ENCODE measurements around the gene SPDYE18. TPM values are rescaled to one million over a fixed set of nuclear protein-coding genes. Genes with fewer than 3 reads are reported as not detected.
"Not testable (repeated sequence)": the region's sequence is repeated elsewhere in the genome, so short reads cannot be mapped to it uniquely, and the experiment has no call there.

SPDYE18 gene
- total RNA-seq (2021) = not detected in 3 replicates
- percentile 6 among the genes with signal in this experiment for Bru-seq, nascent RNA
- long read RNA-seq, experiment 1, partial matches to known transcripts = 0 of 18 reads
- long read RNA-seq, experiment 1, other reads (novel, unspliced or antisense) = 18 of 18 reads
- long read RNA-seq, experiment 2 = 0 reads
- long read RNA-seq, experiment 3 = 0 reads

GRCh38 chr7:77062557-77062956 is at the start of gene SPDYE18:
Gene SPDYE18, minus strand, starts transcription at chr7:77062558. Its CDS starts 2,046 bp downstream, at chr7:77060512.
- H3K9me3 Mint-ChIP-seq; H3K36me3 Mint-ChIP-seq; POLR2A ChIA-PET; H3K4me3 Mint-ChIP-seq; H3K27me3 Mint-ChIP-seq (ENCODE audit: low read depth); CTCF ChIA-PET; H3K27ac Mint-ChIP-seq; ATAC-seq; H3K4me1 Mint-ChIP-seq; DNase-seq (ENCODE audit: low spot score): not testable (repeated sequence)

GRCh38 chr7:77108362-77108761 is 46.0 kb upstream of the SPDYE18 start:
- CTCF ChIA-PET; H3K27ac Mint-ChIP-seq; H3K4me1 Mint-ChIP-seq; H3K36me3 Mint-ChIP-seq; DNase-seq (ENCODE audit: low spot score); ATAC-seq; H3K9me3 Mint-ChIP-seq; H3K4me3 Mint-ChIP-seq; H3K27me3 Mint-ChIP-seq (ENCODE audit: low read depth); POLR2A ChIA-PET: not testable (repeated sequence)

- ATAC-seq; H3K9me3 Mint-ChIP-seq; DNase-seq (ENCODE audit: low spot score); H3K27me3 Mint-ChIP-seq (ENCODE audit: low read depth); CTCF ChIA-PET; POLR2A ChIA-PET; H3K36me3 Mint-ChIP-seq; H3K4me1 Mint-ChIP-seq; H3K4me3 Mint-ChIP-seq; H3K27ac Mint-ChIP-seq: not testable (repeated sequence)
Observed at GRCh38 chr7:77107659-77108058, 45.3 kb upstream of the SPDYE18 start.

DNA sequence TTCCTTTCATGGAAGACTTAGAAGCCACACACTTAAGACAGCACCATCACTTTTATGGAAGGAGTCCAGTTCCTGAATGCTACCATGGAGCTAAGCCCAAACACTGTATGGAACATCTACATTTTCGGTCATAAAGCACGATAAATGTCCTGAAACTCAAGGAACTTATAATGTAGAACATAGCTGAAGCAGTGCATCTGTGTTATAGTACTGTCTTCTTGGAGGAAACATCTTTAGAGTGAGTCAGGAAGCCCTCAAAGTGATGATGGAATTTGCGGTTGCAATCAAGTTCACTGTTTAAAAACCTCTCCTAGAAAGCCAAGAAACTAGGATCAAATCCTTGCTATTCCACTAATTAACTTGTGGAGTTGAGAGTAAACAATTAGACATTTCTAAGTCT is 43.5 kb upstream of the SPDYE18 start:
- H3K9me3 Mint-ChIP-seq; DNase-seq (ENCODE audit: low spot score); H3K4me3 Mint-ChIP-seq; H3K4me1 Mint-ChIP-seq; CTCF ChIA-PET; H3K36me3 Mint-ChIP-seq; POLR2A ChIA-PET; H3K27me3 Mint-ChIP-seq (ENCODE audit: low read depth); ATAC-seq; H3K27ac Mint-ChIP-seq: not testable (repeated sequence)

DNA sequence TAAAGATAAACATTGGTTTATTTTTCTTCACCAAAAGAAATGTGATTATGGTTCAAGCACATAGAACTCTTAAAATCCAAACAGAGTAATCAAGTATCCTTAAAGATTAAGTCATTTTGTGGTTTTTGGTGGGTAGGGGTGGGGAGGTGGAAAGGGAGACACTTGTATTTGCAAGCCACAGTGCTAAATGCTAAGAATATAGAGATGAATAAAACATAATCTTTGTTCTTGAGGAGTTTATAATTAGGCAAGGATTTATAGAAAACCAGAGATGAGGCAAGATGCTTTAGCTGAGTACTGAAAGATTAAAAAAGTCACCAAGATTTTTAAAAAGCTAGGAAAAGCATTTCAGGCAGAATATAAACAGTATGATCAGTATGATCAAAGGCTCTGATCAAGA is 40.3 kb upstream of the SPDYE18 start:
- CTCF ChIA-PET; H3K4me3 Mint-ChIP-seq; H3K9me3 Mint-ChIP-seq; ATAC-seq; DNase-seq (ENCODE audit: low spot score); H3K27me3 Mint-ChIP-seq (ENCODE audit: low read depth); POLR2A ChIA-PET; H3K4me1 Mint-ChIP-seq; H3K36me3 Mint-ChIP-seq; H3K27ac Mint-ChIP-seq: not testable (repeated sequence)

DNA sequence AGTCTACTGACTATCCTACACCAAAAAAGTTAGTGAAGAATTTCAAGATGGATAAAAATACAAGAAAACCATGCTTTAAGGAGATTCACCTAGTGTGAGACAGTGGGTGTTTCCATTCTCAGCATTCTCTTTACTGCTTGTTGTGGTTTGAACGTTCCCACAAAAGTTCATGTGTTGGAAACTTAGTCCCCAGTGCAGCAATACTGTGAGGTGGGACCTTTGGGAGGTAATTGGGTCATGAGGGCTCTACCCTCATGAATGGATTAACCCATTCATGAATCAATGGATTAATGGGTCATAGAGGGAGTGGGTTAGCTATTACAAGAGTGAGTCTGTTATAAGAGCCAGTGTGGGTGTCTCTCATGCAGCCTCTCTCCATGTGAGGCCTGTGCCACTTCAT is 38.8 kb upstream of the SPDYE18 start:
- H3K27me3 Mint-ChIP-seq (ENCODE audit: low read depth); ATAC-seq; H3K36me3 Mint-ChIP-seq; DNase-seq (ENCODE audit: low spot score); H3K4me1 Mint-ChIP-seq; H3K9me3 Mint-ChIP-seq; POLR2A ChIA-PET; H3K27ac Mint-ChIP-seq; CTCF ChIA-PET; H3K4me3 Mint-ChIP-seq: not testable (repeated sequence)

DNA sequence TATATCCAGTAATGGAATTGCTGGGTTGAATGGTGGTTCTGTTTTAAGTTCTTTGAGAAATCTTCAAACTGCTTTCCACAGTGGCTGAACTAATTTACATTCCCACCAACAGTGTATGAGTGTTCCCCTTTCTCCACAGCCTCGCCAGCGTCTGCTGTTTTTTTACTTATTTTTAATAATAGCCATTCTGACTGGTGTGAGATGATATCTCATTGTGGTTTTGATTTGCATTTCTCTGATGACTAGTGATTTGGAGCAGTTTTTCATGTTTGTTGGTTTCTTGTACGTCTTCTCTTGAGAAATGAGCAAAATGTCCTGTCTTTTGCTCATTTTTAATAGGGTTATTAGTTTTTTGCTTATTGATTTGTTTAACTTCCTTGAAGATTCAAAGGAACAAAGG is 38.1 kb upstream of the SPDYE18 start:
- H3K4me3 Mint-ChIP-seq; CTCF ChIA-PET; H3K4me1 Mint-ChIP-seq; H3K36me3 Mint-ChIP-seq; H3K27ac Mint-ChIP-seq; H3K27me3 Mint-ChIP-seq (ENCODE audit: low read depth); ATAC-seq; DNase-seq (ENCODE audit: low spot score); POLR2A ChIA-PET; H3K9me3 Mint-ChIP-seq: not testable (repeated sequence)

- CTCF ChIA-PET; H3K4me3 Mint-ChIP-seq; H3K27ac Mint-ChIP-seq; DNase-seq (ENCODE audit: low spot score); POLR2A ChIA-PET; ATAC-seq; H3K4me1 Mint-ChIP-seq; H3K27me3 Mint-ChIP-seq (ENCODE audit: low read depth): not testable (repeated sequence)
- Mint-ChIP-seq H3K9me3 (peaks cover 16% of the 10 kb centered on the region), H3K36me3 (peaks cover 25% of the 10 kb centered on the region)
Observed at GRCh38 chr7:77092301-77092700, 29.9 kb upstream of the SPDYE18 start.

DNA sequence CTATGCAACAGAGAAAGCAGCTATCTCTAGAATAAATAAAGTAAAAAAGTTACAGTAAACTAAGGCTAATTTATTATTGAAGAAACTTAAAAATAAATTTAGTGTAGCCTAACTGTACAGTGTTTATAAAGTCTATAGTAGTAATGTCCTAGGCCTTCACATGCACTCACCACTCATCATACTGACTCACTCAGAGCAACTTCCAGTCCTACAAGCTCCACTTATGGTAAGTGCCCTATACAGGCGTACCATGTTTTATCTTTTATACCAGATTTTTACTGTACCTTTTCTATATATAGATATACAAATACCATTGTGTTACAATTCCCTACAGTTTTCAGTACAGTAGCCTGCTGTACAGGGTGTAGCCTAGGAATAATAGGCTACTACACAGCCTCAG is 19.8 kb upstream of the SPDYE18 start:
- DNase-seq (ENCODE audit: low spot score); H3K9me3 Mint-ChIP-seq; H3K36me3 Mint-ChIP-seq; CTCF ChIA-PET; H3K27ac Mint-ChIP-seq; H3K27me3 Mint-ChIP-seq (ENCODE audit: low read depth); H3K4me3 Mint-ChIP-seq; H3K4me1 Mint-ChIP-seq; POLR2A ChIA-PET; ATAC-seq: not testable (repeated sequence)

- H3K27me3 Mint-ChIP-seq (ENCODE audit: low read depth); POLR2A ChIA-PET; H3K36me3 Mint-ChIP-seq; H3K27ac Mint-ChIP-seq; H3K9me3 Mint-ChIP-seq; DNase-seq (ENCODE audit: low spot score); H3K4me1 Mint-ChIP-seq; H3K4me3 Mint-ChIP-seq; ATAC-seq; CTCF ChIA-PET: not testable (repeated sequence)
Observed at GRCh38 chr7:77080236-77080635, 17.9 kb upstream of the SPDYE18 start.

- DNase-seq (ENCODE audit: low spot score); H3K4me3 Mint-ChIP-seq; CTCF ChIA-PET; H3K27ac Mint-ChIP-seq; POLR2A ChIA-PET; H3K27me3 Mint-ChIP-seq (ENCODE audit: low read depth); ATAC-seq; H3K4me1 Mint-ChIP-seq; H3K9me3 Mint-ChIP-seq; H3K36me3 Mint-ChIP-seq: not testable (repeated sequence)
Observed at GRCh38 chr7:77079624-77080023, 17.3 kb upstream of the SPDYE18 start.

DNA sequence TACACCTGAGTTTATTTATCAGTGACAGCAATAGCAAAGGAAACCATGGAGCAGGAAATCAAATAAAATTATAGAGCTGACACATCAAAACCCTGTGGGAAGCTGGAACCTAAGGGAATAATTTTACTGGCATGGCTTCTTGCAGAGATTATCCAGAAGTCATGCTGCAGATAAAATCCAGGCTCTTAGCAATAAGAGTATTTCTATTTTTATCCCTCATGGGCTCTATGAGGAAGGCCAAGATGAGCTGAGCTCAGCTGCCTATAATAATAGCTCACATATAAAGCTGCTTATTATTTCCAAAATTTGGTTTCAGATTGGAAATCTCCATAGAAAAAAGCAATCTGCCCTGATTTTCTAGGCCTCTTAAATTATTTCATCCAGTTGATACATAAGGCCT is 16.8 kb upstream of the SPDYE18 start:
- CTCF ChIA-PET; H3K9me3 Mint-ChIP-seq; H3K4me1 Mint-ChIP-seq; H3K4me3 Mint-ChIP-seq; ATAC-seq; DNase-seq (ENCODE audit: low spot score); H3K36me3 Mint-ChIP-seq; POLR2A ChIA-PET; H3K27ac Mint-ChIP-seq; H3K27me3 Mint-ChIP-seq (ENCODE audit: low read depth): not testable (repeated sequence)

DNA sequence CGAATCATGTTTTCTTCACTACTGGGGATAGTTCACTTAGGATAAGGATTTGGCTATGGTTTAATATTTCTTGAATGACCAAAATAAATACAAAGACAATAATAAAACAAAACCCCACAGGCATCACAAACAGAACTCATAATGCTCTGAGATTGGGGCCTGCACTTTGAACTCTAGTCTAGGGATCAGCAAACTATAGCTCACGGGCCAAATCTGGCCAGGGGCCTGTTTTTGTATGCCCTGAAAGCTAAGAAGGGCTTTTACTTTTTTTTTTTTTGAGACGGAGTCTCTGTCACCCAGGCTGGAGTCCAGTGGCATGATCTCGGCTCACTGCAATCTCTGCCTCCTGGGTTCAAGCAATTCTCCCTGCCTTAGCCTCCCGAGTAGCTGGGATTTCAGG is 14.7 kb upstream of the SPDYE18 start:
- H3K4me1 Mint-ChIP-seq; DNase-seq (ENCODE audit: low spot score); POLR2A ChIA-PET; H3K27ac Mint-ChIP-seq; H3K9me3 Mint-ChIP-seq; H3K4me3 Mint-ChIP-seq; ATAC-seq; CTCF ChIA-PET; H3K27me3 Mint-ChIP-seq (ENCODE audit: low read depth): not testable (repeated sequence)
- peaks cover 11% of the 10 kb centered on the region for H3K36me3 Mint-ChIP-seq

Measured in WTC11 (cell line).